CD4-positive, alpha-beta T cell treated with Interleukin-2 at 100 ng/mL for 4 hours (primary cell): ENCODE results near the gene CD300LD.
"Not testable (repeated sequence)": the region's sequence is repeated elsewhere in the genome, so short reads cannot be mapped to it uniquely, and the experiment has no call there.

Experiments
- DNase-seq: peaks from one replicate; pipeline ENCODE4 v3.0.0-alpha.2; 2020; ENCODE audit warnings: low spot score

CD300LD gene

DNA sequence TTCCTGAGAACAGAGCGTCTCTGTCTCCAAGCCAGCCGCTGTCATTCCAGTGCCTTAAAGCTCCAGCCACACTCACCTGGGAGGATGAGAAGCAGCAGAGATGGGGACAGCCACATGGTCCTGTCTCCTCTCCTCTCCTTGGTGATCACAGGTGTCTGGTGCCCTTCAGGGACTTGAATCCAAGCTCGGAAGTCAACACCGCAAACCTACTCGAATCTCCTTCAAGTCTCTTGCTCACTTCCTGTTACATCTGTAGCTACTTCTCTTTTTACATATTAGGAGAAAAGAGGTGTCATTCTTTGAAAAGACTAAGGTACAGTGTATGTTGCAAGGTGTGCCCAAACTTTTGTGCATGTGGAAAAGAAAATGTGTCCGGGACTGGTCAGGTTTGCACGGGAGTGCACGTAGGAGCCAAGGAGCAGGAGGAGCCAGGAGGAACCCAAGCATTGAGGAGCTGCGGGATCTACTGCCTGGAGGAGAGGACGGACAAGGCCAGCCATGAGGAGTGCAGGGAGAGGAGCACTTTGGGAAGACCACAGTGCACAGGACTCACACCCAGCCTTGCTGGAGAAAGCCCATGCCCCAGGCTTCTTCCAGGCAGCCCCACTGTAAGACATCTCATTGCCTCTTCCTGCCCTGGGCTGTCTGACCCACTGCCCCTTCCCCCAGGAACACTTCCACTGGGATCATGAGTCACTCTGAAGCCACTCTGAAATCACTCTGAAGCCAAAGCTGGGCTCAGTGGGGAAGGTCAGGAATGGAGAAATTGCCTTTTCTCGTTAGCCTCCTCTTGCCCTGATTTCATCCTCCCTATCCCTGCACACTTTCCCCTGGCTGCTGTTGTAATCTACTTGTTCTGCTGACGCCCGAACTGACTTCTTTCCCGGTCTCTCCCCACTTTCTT lies at the start of gene CD300LD:
Gene CD300LD, minus strand, starts transcription at position 197 of the 904 bp plus-strand sequence. Its CDS starts 81 bp downstream, at position 116.
- no peak for DNase-seq

DNA sequence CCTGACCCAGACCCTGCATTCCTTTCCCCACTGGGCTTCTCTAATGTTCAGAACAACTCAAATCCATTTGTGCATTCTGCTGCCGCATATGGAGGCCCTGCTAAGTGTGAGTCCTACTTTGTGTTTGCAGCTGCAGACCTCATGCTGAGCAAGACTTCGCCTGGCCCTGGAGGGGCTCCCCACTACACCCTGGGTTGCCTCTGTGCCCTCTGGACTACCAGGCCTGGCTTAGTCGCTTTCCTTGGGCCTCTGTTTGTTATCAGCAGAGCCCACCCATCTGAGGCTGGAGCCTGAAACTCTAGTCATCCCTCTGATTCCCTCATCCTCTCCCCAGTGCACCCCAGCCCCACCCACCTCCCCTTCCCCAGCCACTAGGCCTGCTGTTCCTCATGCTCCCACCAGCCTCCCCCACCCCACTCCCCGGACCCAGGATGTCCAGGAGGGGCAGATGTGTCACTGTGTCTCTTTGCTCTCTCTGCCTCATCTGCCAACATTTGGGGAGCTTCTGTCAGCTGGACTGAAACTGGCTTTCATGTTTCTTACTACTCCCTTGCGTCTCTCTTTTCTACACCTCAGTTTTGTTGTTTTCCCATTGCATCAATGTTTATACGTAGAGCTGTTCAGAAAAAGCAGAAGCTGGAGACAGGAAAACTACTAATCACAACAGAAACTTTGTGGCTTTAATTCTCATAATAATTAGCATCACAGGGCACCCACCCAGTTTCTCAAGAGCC lies 49.3 kb upstream of the CD300LD start:
- DNase-seq = peak; percentile 1

DNA sequence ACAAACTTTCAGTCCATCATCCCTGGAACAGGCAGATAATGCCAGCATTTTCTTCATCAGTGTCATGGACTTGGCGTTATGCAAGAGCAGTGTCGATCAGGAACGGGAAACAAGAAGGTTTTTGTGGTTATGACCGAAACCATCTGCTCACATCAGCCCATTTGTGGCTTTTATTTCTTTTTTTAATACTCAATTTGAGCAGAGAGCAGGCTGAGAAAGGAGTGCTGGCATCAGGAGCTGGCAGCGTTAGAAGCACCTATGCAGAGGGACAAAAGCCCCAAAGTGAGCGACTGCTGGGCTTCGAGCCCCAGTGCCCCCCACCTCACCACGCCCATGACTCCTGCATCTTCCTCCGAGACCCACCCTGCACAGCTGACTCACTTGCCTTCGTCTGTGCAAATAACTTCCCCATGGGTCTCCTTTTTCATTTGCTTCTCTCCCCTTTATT lies 47.6 kb upstream of the CD300LD start:
- no peak for DNase-seq

DNA sequence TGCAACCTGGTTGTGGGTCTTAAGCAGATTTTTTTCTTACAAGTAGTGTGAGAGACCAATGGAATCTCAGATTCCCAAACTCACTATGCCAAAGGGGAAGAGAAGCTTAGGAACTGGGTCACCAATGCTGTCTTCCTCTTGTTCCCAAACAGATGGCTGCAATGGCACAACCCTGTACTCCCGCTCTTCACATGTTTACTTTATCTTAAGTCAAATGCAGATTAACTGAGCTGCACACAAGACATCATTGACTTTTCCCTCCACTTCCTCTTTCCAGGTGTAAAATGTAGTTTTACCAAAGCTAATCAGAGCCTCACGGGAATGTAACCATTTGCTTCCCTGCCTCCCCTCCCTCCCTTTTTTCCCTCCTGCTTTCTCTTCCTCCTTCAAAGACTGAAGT lies 45.8 kb upstream of the CD300LD start:
- DNase-seq = no peak

DNA sequence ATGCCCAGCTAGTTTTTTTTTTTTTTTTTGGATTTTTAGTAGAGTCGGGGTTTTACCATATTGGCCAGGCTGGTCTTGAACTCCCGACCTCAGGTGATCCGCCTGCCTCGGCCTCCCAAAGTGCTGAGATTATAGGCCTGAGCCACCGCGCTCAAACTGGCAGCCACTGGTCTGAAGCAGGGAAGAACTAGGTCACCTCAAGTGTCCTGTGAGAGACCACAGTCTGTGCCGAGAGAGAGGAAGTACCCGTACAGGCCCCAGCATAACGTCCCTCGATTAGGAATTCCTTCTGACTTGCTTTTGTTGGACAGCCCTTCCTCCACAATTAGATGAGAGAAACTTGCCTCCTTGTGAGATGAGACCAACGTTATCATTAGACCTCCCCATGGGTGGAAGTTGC lies 45.2 kb upstream of the CD300LD start:
- DNase-seq = no peak

DNA sequence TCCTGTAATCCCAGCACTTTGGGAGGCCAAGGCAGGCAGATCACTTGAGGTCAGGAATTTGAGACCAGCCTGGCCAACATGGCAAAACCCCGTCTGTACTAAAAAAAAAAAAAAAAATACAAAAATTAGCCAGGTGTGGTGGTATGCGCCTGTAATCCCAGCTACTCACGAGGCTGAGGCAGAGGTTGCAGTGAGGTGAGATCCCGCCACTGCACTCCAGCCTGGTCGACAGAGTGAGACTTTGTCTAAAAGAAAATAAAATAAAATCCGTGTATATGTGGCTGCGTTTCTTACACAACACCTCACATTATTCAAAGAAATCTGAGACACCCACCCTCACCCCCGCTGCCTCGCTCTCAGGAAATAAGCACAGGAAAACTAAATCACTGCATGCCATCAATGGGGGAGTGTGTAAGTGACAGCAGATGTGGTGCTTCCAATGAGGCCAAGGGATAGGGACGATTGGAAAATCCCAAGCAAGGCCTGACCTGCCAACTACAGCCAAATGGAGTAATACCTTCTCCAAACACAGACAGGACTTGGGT lies 44.5 kb upstream of the CD300LD start:
- DNase-seq = not testable (repeated sequence)

DNA sequence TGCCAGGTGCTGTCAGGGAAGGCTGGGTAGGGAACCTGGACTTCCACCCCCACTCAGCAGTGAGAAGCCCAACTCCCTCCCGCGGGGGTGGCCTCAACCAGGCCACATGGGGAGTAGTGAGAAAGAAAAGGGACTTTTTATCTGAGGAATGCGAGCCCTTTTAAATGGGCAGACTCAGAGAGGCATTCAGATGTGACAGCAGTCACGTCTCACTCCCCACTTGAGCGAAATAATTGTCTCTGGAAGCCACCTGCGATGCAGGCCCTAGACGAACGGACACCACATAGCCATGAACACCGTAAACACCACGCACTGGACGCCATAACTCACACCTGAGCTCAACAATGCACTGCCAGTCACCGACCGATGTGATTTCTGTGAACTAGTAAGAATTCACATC lies 43.3 kb upstream of the CD300LD start:
- DNase-seq = no peak

DNA sequence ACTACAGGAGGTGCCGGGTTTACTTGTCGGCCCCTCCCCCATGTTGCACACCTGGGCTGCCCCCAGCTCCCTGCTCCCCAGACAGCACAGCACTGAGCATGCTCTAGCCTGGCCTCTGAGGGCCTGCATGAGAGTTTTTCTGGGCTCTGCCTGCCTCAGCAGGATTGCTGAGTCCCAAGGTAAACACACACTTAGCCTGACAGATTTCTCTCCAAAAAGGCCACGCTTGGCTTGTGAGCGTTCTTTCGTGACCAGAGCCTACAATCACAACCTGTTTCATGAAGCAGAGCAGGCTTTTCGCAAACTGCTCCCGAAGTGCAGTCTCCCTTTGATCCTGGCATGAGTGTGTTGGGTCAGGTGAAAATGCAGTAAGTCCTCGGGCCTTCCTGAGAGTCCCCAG lies 41.2 kb upstream of the CD300LD start:
- no peak for DNase-seq

DNA sequence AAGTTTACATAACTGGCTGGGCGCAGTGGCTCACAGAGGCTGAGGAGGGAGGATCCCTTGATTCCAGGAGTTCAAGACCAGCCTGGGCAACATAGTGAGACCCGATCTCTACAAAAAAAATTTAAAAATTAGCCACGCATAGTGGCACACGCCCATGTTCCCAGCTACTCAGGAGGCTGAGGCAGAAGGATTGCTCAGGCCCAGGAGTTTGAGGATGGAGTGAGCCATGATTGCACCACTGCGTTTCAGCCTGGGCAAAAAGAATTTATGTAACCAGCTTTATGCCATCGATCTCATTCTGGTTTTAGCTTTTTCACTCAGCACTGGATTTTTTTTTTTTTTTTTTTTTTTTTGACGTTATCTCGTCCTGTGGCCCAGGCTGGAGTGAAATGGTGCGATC lies 40.5 kb upstream of the CD300LD start:
- no peak for DNase-seq

DNA sequence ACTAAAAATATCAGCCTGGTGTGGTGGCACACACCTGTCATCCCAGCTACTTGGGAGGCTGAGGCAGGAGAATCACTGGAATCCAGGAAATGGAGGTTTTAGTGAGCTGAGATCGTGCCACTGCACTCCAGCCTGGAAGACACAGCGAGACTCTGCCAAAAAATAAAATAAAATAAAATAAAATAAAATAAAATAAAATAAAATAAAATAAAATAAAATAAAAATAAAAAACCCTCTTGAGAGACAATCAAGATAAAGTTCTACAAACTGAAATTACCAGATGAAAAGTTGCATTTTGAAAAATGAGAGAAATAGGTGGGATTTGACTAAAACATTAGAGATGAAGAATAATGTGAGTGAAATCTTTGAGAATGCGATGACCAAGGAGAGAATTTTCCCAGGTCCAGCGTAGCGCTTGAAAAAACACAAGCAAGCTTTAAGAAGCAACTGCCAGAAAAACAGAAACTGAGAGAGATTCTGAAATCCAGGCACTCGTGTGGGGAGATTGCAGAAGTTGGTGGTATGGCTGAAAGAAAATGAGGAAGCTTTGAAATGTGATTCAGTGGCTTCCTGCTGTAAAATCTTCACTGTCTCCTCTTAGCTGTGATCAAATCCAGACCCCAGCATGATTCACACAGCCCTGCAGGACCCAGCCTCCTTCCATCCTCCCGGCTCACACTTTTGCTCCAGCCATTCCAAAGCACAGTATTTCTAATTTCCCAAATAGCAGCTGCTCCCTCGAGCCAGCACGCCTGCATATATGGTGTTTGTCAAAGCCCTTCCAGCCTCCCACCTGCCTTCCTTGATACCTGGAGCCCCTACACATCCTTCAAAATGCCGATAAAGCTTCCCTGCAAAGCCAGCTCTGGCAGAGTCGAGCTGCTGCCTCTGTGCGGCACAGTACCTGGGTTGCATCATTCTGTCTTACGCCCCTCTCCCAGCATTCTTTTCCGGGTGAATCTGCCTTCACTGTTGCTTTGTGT lies 39.7 kb upstream of the CD300LD start:
- no peak for DNase-seq

DNA sequence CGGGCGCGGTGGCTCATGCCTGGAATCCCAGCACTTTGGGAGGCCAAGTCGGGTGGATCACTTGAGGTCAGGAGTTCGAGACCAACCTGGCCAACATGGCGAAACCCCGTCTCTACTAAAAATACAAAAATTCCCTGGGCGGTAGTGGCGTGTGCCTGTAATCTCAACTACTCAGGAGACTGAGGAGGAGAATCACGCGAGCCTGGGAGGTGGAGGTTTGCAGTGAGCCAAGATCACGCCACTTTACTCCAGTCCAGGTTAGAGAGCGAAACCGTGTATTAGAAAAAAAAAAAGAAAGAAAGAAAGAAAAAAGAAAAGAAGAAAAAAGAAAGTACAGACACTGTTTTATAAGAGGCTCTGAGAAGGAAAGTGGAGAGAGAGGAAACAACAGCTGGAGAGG lies 38.2 kb upstream of the CD300LD start:
- not testable (repeated sequence) for DNase-seq

DNA sequence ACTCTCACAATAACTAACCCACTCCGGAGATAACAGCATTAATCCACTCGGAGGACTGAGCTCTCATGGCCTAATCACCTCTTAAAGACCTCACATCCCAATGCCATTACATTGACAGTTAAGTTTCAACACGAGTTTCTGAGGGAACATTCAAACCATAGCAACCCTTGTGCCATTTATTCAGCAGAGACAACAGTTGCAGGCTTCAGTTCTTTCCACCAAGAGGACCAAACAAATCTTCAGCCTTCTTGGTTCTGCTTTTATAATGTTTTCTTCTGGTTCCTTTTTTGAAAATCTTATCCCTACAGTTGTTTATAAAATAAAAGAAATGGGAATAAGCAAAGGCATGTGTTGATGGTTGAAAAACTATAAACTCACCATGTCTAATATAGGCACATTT lies 33.6 kb upstream of the CD300LD start:
- no peak for DNase-seq

DNA sequence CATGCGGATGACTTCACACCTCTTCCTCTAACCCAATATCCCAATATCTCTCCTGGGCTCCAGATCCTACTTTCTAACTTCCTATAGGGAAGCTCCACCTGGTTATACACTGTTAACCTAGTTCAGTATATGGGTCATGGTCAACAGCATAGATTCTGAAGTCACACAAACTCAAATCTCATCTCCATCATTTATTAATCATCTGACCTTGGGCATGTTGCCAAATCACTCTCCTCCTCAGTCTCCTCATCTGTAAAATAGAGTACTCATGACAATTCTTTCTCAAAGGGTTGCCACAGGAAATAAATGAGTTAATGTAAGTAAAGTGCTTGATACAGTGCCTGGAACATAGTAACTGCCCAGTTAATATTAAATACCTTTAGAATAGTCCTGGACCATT lies 32.0 kb upstream of the CD300LD start:
- DNase-seq = no peak

DNA sequence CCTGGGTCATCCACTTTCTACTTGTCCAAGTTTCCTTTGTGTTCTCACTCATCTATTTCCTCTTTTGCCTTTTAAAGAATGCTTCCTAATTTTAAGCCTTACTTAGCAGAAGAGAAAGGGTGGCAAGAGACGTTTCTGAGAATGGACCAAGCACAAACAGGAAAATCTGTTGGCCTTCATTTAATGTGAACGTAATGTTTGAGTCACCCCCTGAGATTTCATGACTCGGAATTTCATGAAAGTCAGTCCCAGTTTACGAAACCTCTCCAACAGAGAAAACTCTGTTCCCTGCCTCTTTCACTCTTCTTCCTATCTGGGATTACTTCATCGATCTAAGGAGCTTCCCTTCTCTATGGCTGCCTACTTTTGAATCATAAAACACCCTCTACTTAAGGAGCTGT lies 31.6 kb upstream of the CD300LD start, which contains the start of gene CD300E:
Gene CD300E, minus strand, starts transcription at position 46 of the 401 bp plus-strand sequence. CDS start 117 bp downstream, outside the sequence.
- DNase-seq = no peak

DNA sequence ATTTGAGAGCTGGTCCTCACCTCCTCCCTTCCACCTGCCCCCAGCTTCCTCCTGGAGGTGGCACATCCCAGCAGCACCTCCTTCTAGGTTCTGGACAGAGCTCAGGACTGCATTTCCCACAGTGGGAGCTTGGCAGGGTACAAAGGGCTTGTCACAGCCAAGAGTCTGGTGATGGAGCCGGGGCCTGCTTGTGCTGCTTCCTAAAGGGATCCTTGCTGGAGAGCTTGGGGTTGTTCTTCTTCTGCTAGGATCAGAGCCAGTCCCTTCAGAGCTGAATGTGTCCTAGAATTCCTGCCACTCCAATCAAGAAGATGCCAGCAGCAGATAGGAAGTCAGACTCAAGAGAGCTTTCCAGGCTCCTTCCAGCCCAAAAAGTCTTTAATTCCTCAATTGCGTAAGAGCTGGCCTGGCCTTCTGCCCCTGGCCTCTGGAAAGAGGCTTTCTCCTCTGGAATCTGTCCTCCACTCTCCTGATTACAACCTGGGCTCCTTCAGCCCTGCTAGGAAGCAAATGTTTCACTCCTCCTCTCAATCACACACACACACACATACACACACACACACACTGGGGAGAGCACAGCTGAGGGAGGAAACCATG lies 27.1 kb upstream of the CD300LD start:
- DNase-seq = no peak

DNA sequence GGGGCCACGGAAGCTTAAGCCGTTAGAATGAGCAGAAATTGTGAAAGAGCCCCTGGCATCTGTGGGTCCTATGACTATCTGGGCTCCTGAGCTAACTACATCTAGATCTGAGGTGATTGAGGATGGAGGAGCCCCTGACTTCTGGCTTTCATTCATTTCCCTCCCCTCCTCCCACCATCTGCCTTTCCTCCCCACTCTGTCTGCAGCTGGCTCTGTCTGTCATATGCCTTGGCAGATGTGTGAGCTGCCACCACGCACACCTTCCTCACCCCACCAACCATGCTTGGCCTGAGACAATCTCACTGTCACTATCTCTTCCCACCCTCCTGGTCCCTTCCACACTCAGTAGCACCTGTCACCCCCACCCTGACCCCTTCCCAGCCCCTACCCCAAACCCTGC lies 26.4 kb upstream of the CD300LD start:
- no peak for DNase-seq

DNA sequence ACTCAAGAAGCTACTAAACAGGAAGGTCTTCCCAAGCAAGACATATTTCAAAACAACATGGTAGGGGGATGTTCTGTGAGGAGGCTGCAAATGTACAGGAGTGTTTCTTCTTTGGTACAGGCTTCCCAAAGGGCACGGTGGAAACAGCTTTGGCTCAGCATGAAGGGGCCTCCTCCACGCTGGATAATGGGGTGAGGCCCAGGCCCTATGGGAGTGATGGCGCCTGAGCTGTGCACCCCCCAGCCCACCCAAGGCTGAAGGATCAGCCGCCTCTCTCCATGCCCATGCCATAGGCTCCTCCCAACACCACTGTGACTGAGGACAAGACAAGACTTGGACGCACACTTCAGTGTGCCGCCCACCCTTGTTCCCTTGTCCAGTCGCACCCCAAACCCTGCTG lies 24.6 kb upstream of the CD300LD start:
- DNase-seq = no peak

DNA sequence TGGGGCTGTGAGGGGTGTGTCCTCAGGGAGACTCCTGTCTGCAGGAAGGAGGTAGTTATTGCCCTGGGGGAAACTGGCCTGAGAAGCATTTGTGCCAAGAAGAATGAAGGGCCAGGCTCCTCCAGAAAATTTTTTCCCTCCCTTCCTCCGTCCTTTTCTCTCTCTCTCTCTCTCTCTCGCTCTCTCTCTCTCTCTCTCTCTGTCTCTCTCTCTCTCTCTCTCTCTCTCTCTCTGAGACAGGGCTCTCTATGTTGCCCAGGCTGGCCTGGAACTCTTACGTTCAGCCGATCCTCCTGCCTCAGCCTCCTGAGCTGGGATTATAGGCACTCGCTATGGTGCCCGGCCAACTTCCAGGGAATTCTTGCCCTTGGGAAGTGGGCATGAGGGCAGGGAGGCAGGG lies 20.0 kb upstream of the CD300LD start:
- DNase-seq = no peak

DNA sequence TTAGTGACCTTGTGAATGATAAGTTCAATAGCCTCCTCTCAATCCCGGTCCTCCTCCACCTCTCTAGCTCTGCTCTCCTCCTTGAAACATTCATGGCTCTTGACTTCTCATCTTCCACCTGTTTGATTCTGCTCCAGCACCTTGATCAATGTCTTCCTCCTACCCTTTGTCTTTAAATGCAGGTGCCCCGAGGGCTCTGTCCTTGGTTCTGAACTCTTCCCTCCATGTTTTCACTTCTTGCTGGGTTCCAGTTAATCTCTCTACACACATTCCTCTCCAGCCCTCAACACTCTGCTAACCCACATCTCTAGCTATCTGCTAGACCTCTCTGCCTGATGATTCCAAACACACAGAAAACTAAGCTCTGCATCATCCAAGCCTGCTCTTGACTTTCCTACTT lies 18.0 kb upstream of the CD300LD start:
- DNase-seq = no peak

DNA sequence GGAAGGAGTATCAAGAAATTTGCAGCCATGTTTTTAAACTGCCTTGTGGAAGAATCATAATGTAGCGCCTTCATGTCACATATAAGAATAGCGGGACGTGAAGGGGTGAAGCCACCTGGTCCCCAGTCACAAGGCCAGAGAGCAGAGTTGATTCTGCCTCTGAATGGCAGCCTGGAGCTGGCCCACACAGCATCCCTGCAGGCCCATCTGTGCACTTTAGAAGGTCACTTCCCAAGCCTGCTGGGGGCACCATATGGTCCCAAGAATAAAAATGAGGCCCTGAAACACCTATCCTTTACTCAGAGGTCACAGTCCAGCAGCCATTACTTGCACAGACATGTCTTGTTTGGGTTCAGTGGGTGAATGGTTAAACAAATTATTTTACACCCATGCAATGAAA lies 16.4 kb upstream of the CD300LD start:
- no peak for DNase-seq

DNA sequence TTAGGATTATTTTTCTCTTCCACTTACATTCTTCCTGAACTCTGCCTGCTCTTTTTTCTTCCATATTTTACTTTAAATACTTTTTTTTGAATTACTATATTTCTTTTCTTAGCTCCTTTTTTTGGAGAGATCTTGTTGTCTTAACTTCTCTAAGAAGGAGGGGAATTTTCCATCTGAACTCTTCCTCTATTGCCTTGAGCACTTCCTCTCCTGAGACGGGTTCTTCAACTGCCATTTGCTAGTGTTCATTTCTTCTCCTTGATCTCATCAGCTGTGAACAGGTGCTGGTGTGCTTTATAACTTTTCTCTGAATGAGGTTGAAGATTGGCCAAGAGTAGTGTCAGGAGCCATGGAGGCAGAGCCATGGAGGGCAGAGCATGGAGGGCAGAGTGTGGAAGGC lies 15.1 kb upstream of the CD300LD start:
- no peak for DNase-seq
